HFFc6 (cell line): ENCODE data around the gene LMNTD2. TPM values are rescaled to one million over a fixed set of nuclear protein-coding genes. Genes with fewer than 3 reads are reported as not detected.
A peak's percentile ranks its signal among the peaks of the same experiment; 100 is the strongest.

ENCODE experiments used
- DNase-seq: peaks from one replicate; pipeline ENCODE4 v3.0.0-alpha.2; 2018
- H3K27ac Mint-ChIP-seq: 2 replicates; pipeline ENCODE4 v1.8.0; 2020; ENCODE audit warnings: mild to moderate bottlenecking, mixed read lengths
- H3K27me3 Mint-ChIP-seq: 2 replicates; pipeline ENCODE4 v1.8.0; 2021; ENCODE audit warnings: mild to moderate bottlenecking, moderate library complexity, mixed read lengths; ENCODE audit not compliant: insufficient read depth
- H3K36me3 Mint-ChIP-seq: 2 replicates; pipeline ENCODE4 v1.8.0; 2021; ENCODE audit warnings: low read depth, mixed read lengths
- H3K4me1 Mint-ChIP-seq: 2 replicates; pipeline ENCODE4 v1.8.0; 2020; ENCODE audit warnings: low read depth, mixed read lengths
- H3K4me3 Mint-ChIP-seq: 2 replicates; pipeline ENCODE4 v1.8.0; 2020; ENCODE audit warnings: mild to moderate bottlenecking, moderate library complexity, mixed read lengths
- H3K9me3 Mint-ChIP-seq: 2 replicates; pipeline ENCODE4 v1.8.0; 2020; ENCODE audit warnings: mild to moderate bottlenecking, mixed read lengths
- CTCF ChIP-seq: fragments of 200-600 bp; sonication (generic); IDR thresholded peaks from 2 replicates; pipeline ENCODE4 v1.5.0; 2021; ENCODE audit warnings: antibody characterized with exemption, mild to moderate bottlenecking
- total RNA-seq, 6 experiments: library from RNA; stranded (reverse); fragmentation: NEBNext Ultra II Directional; extraction: Animal tissue kit (Norgen Biotek cat#: 25700); gene quantifications; 2 replicates in 1 of 6; 3 replicates in 5 of 6; pipeline ENCODE4 v1.2.3, GENCODE V29; 2021

The LMNTD2 gene
- total RNA-seq, 6 experiments from 2014 or later = 0.37 to 2.3 (median 0.97) TPM

- no peak for DNase-seq
- H3K4me1 Mint-ChIP-seq = peaks cover 42% of the 10 kb centered on the region
- H3K27me3 Mint-ChIP-seq = peaks cover 3% of the 10 kb centered on the region; the same call in 1 of the 2 replicates
- peaks cover 9% of the 10 kb centered on the region; the same call in 1 of the 2 replicates for H3K36me3 Mint-ChIP-seq
- H3K9me3 Mint-ChIP-seq = no peaks in the 10 kb centered on the region
- no peak for TF ChIP-seq CTCF
- H3K27ac Mint-ChIP-seq = peak overlapping the region; percentile 42; the same call in 1 of the 2 replicates
- H3K4me3 Mint-ChIP-seq = peak overlapping the region; percentile 95
Observed at GRCh38 chr11:578276-579035, 17.9 kb upstream of the LMNTD2 start.

- H3K27ac Mint-ChIP-seq = peak overlapping the region; percentile 85
- peaks cover 3% of the 10 kb centered on the region; the same call in 1 of the 2 replicates for H3K27me3 Mint-ChIP-seq
- H3K4me1 Mint-ChIP-seq = peaks cover 42% of the 10 kb centered on the region
- no peak for DNase-seq
- peaks cover 9% of the 10 kb centered on the region; the same call in 1 of the 2 replicates for H3K36me3 Mint-ChIP-seq
- no peaks in the 10 kb centered on the region for H3K9me3 Mint-ChIP-seq
- no peak for TF ChIP-seq CTCF
- peak overlapping the region; percentile 95 for H3K4me3 Mint-ChIP-seq
Observed at GRCh38 chr11:577611-577894, 17.0 kb upstream of the LMNTD2 start.

GRCh38 chr11:576811-577610 is 16.5 kb upstream of the LMNTD2 start:
- Mint-ChIP-seq H3K27me3 (peaks cover 3% of the 10 kb centered on the region; the same call in 1 of the 2 replicates), H3K36me3 (peaks cover 9% of the 10 kb centered on the region; the same call in 1 of the 2 replicates), H3K27ac (peak overlapping the region; percentile 85), H3K4me3 (peak overlapping the region; percentile 95), H3K4me1 (peaks cover 42% of the 10 kb centered on the region), H3K9me3 (no peaks in the 10 kb centered on the region)
- no peak for DNase-seq
- no peak for TF ChIP-seq CTCF

GRCh38 chr11:575996-576768 is 15.6 kb upstream of the LMNTD2 start, which contains the start of gene PHRF1:
Gene PHRF1 (plus strand): TSS chr11:576470. CDS start chr11:581513, 5,043 bp downstream.
- Mint-ChIP-seq H3K4me3 (peak within 1 kb of the TSS; percentile 95), H3K36me3 (peaks cover 6% of the 10 kb centered on the region; the same call in 1 of the 2 replicates), H3K27me3 (peaks cover 3% of the 10 kb centered on the region; the same call in 1 of the 2 replicates), H3K27ac (peak within 1 kb of the TSS; percentile 98), H3K9me3 (no peaks in the 10 kb centered on the region), H3K4me1 (peaks cover 40% of the 10 kb centered on the region)
- DNase-seq = peak; percentile 89
- TF ChIP-seq CTCF = no peak

- Mint-ChIP-seq H3K27ac (no peak overlapping the region; the same call in 1 of the 2 replicates), H3K27me3 (peaks cover 3% of the 10 kb centered on the region; the same call in 1 of the 2 replicates), H3K9me3 (no peaks in the 10 kb centered on the region), H3K4me3 (peak overlapping the region; percentile 84), H3K36me3 (peaks cover 6% of the 10 kb centered on the region; the same call in 1 of the 2 replicates), H3K4me1 (peaks cover 37% of the 10 kb centered on the region)
- DNase-seq = no peak
- no peak for TF ChIP-seq CTCF
Observed at GRCh38 chr11:575313-575995, 14.9 kb upstream of the LMNTD2 start.
